PC-3 (cell line): ENCODE results near the gene GALNT2. TPM values are rescaled to one million over a fixed set of nuclear protein-coding genes. Genes with fewer than 3 reads are reported as not detected.

ENCODE experiments used
- ATAC-seq: fragments of 200-7000 bp; cut with Tn5 transposase; 2 replicates; pipeline ENCODE4 v1.9.1; 2020; ENCODE audit warnings: mild to moderate bottlenecking, moderate library complexity
- BruUV-seq: library from RNA; stranded (reverse); fragments of 400-500 nt; replicated peaks from 2 replicates; lab custom pipeline; 2021; lab: Mats Ljungman, UMichigan
- CTCF ChIA-PET: fragments of 300-600 bp; sonication (Branson Sonifier 250); formaldehyde crosslinking; loops from one replicate; lab custom pipeline; 2022; ENCODE audit warnings: antibody characterized with exemption; lab: Charles Lee
- POLR2A ChIA-PET: fragments of 300-600 bp; sonication (Branson Sonifier 250); formaldehyde crosslinking; loops from one replicate; lab custom pipeline; 2022; ENCODE audit warnings: antibody characterized with exemption; ENCODE audit not compliant: unreplicated experiment; lab: Charles Lee
- DNase-seq: peaks from one replicate; pipeline ENCODE4 v3.0.0-alpha.2; 2015
- H2AFZ ChIP-seq: fragments of 300-600 bp; sonication (generic); 2 replicates; pipeline ENCODE4 v1.6.0; 2016; ENCODE audit warnings: antibody characterized with exemption, low read length
- H3F3A ChIP-seq: fragments of 300-600 bp; sonication (generic); one replicate; pipeline ENCODE4 v1.6.0; 2017; ENCODE audit warnings: antibody characterized with exemption, low read length, control low read depth, mild to moderate bottlenecking; ENCODE audit not compliant: unreplicated experiment
- H3K27ac ChIP-seq: fragments of 300-600 bp; sonication (generic); 2 replicates; pipeline ENCODE4 v1.5.1; 2016; ENCODE audit warnings: mild to moderate bottlenecking, low read length
- H3K27me3 ChIP-seq: fragments of 300-600 bp; sonication (generic); 2 replicates; pipeline ENCODE4 v1.6.1; 2016; ENCODE audit warnings: low read length, mixed read lengths
- H3K36me3 ChIP-seq: fragments of 300-600 bp; sonication (generic); 2 replicates; pipeline ENCODE4 v1.6.1; 2016; ENCODE audit warnings: low read depth, mixed run types, low read length, mixed read lengths
- H3K4me1 ChIP-seq: fragments of 300-600 bp; sonication (generic); 2 replicates; pipeline ENCODE4 v1.5.1; 2016; ENCODE audit warnings: low read length; ENCODE audit not compliant: insufficient read depth
- H3K4me2 ChIP-seq: fragments of 300-600 bp; sonication (generic); 2 replicates; pipeline ENCODE4 v1.6.0; 2016; ENCODE audit warnings: low read length
- H3K4me3 ChIP-seq: fragments of 300-600 bp; sonication (generic); 2 replicates; pipeline ENCODE4 v1.5.1; 2016; ENCODE audit warnings: mild to moderate bottlenecking, low read length, mixed read lengths
- H3K79me2 ChIP-seq: fragments of 300-600 bp; sonication (generic); 2 replicates; pipeline ENCODE4 v1.6.1; 2017; ENCODE audit warnings: low read length, mixed read lengths
- H3K9ac ChIP-seq: fragments of 300-600 bp; sonication (generic); 2 replicates; pipeline ENCODE4 v1.6.0; 2016; ENCODE audit warnings: mild to moderate bottlenecking, low read length
- H3K9me2 ChIP-seq: fragments of 300-600 bp; sonication (generic); replicated peaks from 2 replicates; pipeline ENCODE4 v1.6.1; 2016; ENCODE audit warnings: mixed run types, low read length, mixed read lengths
- H3K9me3 ChIP-seq: fragments of 300-600 bp; sonication (generic); 2 replicates; pipeline ENCODE4 v1.6.1; 2016; ENCODE audit warnings: low read length, mixed read lengths
- H4K20me1 ChIP-seq: fragments of 300-600 bp; sonication (generic); 2 replicates; pipeline ENCODE4 v1.6.1; 2016; ENCODE audit warnings: low read length, mixed read lengths
- CTCF ChIP-seq: fragments of 300-600 bp; sonication (generic); conservative IDR thresholded peaks from 2 replicates; pipeline ENCODE4 v1.5.1; 2017; ENCODE audit warnings: antibody characterized with exemption, low read depth, mild to moderate bottlenecking, low read length
- EZH2 ChIP-seq: fragments of 300-600 bp; sonication (generic); IDR thresholded peaks from one replicate; pipeline ENCODE4 v1.6.1; 2017; ENCODE audit warnings: antibody characterized with exemption, mild to moderate bottlenecking, low read length; ENCODE audit not compliant: unreplicated experiment
- EZH2phosphoT487 ChIP-seq: fragments of 300-600 bp; sonication (generic); IDR thresholded peaks from 2 replicates; pipeline ENCODE4 v1.6.1; 2018; ENCODE audit warnings: mild to moderate bottlenecking, antibody characterized with exemption, low read length, borderline replicate concordance
- intact Hi-C: fragments of 100-400 bp; cut with micrococcal nuclease; formaldehyde crosslinking; loops from 2 replicates; pipeline ENCODE4 v1.9.0; 2023
- total RNA-seq: library from RNA; depleted of rRNA; stranded (reverse); fragments of >200 nt; gene quantifications from 2 replicates; pipeline ENCODE4 v1.2.3, GENCODE V29; 2014

Gene GALNT2
- total RNA-seq, 1 experiment from 2014 or later: 182 TPM

- Histone ChIP-seq H2AFZ (peak overlapping the region; percentile 12; the same call in 1 of the 2 replicates), H3K4me1 (peaks cover 19% of the 10 kb centered on the region), H3K4me2 (no peak overlapping the region), H3K79me2 (no peaks in the 10 kb centered on the region), H3K27ac (no peak overlapping the region), H4K20me1 (no peaks in the 10 kb centered on the region), H3K9ac (no peak overlapping the region), H3F3A (no peaks in the 10 kb centered on the region), H3K27me3 (peaks cover 20% of the 10 kb centered on the region; the same call in 1 of the 2 replicates), H3K36me3 (no peaks in the 10 kb centered on the region), H3K9me2 (no peaks in the 10 kb centered on the region), H3K4me3 (no peak overlapping the region), H3K9me3 (no peaks in the 10 kb centered on the region)
- DNase-seq (peak; percentile 96), ATAC-seq (peak; percentile 60)
- ChIA-PET CTCF (no interaction called here), POLR2A (no interaction called here)
- intact Hi-C loops: loop anchor here (1.0 to 5.0 kb wide), 7 partner anchors 41 to 751 kb away; partner anchors contain the start of gene GALNT2
- no peak for TF ChIP-seq EZH2phosphoT487
- peak; percentile 100 for TF ChIP-seq CTCF
- BruUV-seq: no TSS peak
Observed at GRCh38 chr1:230310381-230311163, 243.5 kb downstream of the GALNT2 start.

GRCh38 chr1:230312676-230313075 is 245.6 kb downstream of the GALNT2 start:
- H3K4me2 ChIP-seq: no peak overlapping the region
- no peak overlapping the region for H2AFZ ChIP-seq
- TF ChIP-seq EZH2: no peak
- no peak for TF ChIP-seq EZH2phosphoT487
- no peak for TF ChIP-seq CTCF
- H3K27me3 ChIP-seq: peaks cover 30% of the 10 kb centered on the region
- no peaks in the 10 kb centered on the region for H4K20me1 ChIP-seq
- peaks cover 9% of the 10 kb centered on the region for H3K4me1 ChIP-seq
- no peak overlapping the region for H3K9ac ChIP-seq
- no peaks in the 10 kb centered on the region for H3K9me2 ChIP-seq
- no TSS peak for BruUV-seq
- no peak overlapping the region for H3K4me3 ChIP-seq
- intact Hi-C loops: loop anchor here (5.0 kb wide), 1 partner anchor 470 kb away; no protein-coding TSS in a partner anchor
- no peaks in the 10 kb centered on the region for H3F3A ChIP-seq
- ATAC-seq: no peak
- no peak for DNase-seq
- CTCF ChIA-PET: interaction anchor here (0.7 kb wide), 1 partner anchor 493 kb away, joined by 4 read pairs; no protein-coding TSS in a partner anchor
- H3K27ac ChIP-seq: no peak overlapping the region
- H3K79me2 ChIP-seq: no peaks in the 10 kb centered on the region
- POLR2A ChIA-PET: no interaction called here
- H3K9me3 ChIP-seq: no peaks in the 10 kb centered on the region
- no peaks in the 10 kb centered on the region for H3K36me3 ChIP-seq

- ChIA-PET POLR2A (no interaction called here), CTCF (no interaction called here)
- no peaks in the 10 kb centered on the region for H3K9me2 ChIP-seq
- no peaks in the 10 kb centered on the region for H3K79me2 ChIP-seq
- H2AFZ ChIP-seq: no peak overlapping the region
- H3K9ac ChIP-seq: no peak overlapping the region
- no peaks in the 10 kb centered on the region for H4K20me1 ChIP-seq
- DNase-seq (no peak), ATAC-seq (no peak)
- peaks cover under 1% of the 10 kb centered on the region for H3K4me1 ChIP-seq
- H3F3A ChIP-seq: no peaks in the 10 kb centered on the region
- no TSS peak for BruUV-seq
- H3K9me3 ChIP-seq: no peaks in the 10 kb centered on the region
- no peak overlapping the region for H3K4me3 ChIP-seq
- intact Hi-C loops: loop anchor here (5.0 kb wide), 1 partner anchor 471 kb away; no protein-coding TSS in a partner anchor
- TF ChIP-seq EZH2phosphoT487 (no peak), EZH2 (no peak), CTCF (no peak)
- no peak overlapping the region for H3K4me2 ChIP-seq
- H3K27ac ChIP-seq: no peak overlapping the region
- no peaks in the 10 kb centered on the region for H3K36me3 ChIP-seq
- H3K27me3 ChIP-seq: peaks cover 39% of the 10 kb centered on the region
Observed at GRCh38 chr1:230313453-230314141, 246.6 kb downstream of the GALNT2 start.
